ENCODE data around the gene C2CD2L. TPM values are rescaled to one million over a fixed set of nuclear protein-coding genes. Genes with fewer than 3 reads are reported as not detected.
A peak's percentile ranks its signal among the peaks of the same experiment; 100 is the strongest.
"Not testable (repeated sequence)": the region's sequence is repeated elsewhere in the genome, so short reads cannot be mapped to it uniquely, and the experiment has no call there.

Gene C2CD2L
- total and polyA plus RNA-seq, 5 donors from 2014 or later, result 2.1 to 21.1 (median 4.5) TPM

DNA sequence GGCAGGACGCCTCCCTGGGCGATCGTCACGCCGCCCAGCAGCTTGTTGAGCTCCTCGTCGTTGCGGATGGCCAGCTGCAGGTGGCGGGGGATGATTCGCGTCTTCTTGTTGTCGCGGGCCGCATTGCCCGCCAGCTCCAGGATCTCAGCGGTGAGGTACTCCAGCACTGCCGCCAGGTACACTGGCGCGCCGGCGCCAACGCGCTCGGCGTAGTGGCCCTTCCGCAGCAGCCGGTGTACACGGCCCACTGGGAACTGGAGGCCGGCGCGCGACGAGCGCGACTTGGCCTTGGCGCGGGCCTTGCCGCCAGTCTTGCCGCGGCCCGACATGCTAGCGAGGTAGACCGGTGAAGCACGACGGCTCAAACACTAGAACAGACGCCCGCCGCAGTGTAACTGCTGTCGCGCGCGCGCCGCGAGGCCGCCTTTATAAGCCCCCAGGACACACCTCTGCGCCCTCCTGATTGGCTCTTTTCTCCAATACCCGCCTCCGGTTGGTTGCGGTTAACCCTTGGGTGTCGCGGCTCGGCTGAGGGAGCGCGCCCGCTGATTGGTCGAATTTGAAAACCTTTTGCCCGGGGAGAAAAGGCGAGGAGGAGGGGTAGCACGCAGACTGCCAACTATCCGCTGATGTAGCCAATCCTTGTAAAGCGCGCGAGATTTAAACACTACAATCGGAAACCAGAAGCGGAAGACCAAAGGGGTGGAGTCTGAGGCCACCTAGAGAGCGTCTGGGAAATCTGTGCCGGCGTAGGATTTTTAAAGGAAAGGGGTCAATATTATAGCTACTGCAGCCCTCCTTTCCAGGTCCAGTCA, 11.9 kb upstream of the C2CD2L start:
- Mint-ChIP-seq H3K9me3 (no peaks in the 10 kb centered on the region), H3K36me3 (peaks cover 27% of the 10 kb centered on the region), H3K4me1 (peaks cover 13 to 54% (median 33%) of the 10 kb centered on the region in 4 donors), H3K27me3 (no peaks in the 10 kb centered on the region), H3K4me3 (peak overlapping the region; percentile 82 to 95 (median 91)), H3K27ac (peak overlapping the region; percentile 80 to 94 (median 93))
- H3K27ac ChIP-seq (ENCODE audit: insufficient read depth, low read length, poor library complexity, severe bottlenecking), result peak overlapping the region; percentile 73
- H3K27me3 ChIP-seq (ENCODE audit: control insufficient read depth, insufficient read depth, low read length), result no peaks in the 10 kb centered on the region
- H3K4me1 ChIP-seq (ENCODE audit: control insufficient read depth, insufficient read depth, low read length, poor library complexity, severe bottlenecking), result peaks cover 31% of the 10 kb centered on the region
- peaks cover 16% of the 10 kb centered on the region for H3K36me3 ChIP-seq (ENCODE audit: control insufficient read depth, insufficient read depth, low read length)
- no peaks in the 10 kb centered on the region for H3K9me3 ChIP-seq (ENCODE audit: control insufficient read depth in 2 of 2, low read length in 2 of 2)
- DNase-seq, result peak; percentile 99 to 100 (median 100)
- ATAC-seq (ENCODE audit: low read depth in 2 of 2), result peak; percentile 89
- H3K4me3 ChIP-seq (ENCODE audit: low read depth, low read length), result peak overlapping the region; percentile 76

DNA sequence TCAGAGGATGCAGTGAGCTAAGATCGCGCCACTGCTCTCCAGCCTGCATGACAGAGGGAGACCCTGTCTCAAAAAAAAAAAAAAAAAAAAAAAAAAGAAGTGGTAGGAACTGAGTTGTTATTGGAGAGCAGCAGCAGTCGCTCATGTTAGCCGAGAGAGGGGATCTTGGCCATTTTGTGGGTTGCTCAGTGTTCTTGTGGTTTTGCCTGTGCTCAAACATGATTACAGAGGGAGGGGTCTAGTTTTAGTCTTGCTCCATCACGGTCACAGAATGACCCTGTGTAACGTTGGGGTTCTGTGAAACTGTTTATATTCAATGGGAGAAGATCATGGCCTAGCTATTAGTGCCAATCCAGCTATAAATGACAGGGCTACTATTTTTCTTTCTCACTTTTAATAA, 7.4 kb upstream of the C2CD2L start:
- Histone ChIP-seq H3K4me3 (ENCODE audit: low read depth, low read length) (no peak overlapping the region), H3K27me3 (ENCODE audit: control insufficient read depth, insufficient read depth, low read length) (no peaks in the 10 kb centered on the region), H3K27ac (ENCODE audit: insufficient read depth, low read length, poor library complexity, severe bottlenecking) (no peak overlapping the region), H3K9me3 (ENCODE audit: control insufficient read depth in 2 of 2, low read length in 2 of 2) (no peaks in the 10 kb centered on the region), H3K4me1 (ENCODE audit: control insufficient read depth, insufficient read depth, low read length, poor library complexity, severe bottlenecking) (peaks cover 31% of the 10 kb centered on the region), H3K36me3 (ENCODE audit: control insufficient read depth, insufficient read depth, low read length) (peaks cover 16% of the 10 kb centered on the region)
- no peak for ATAC-seq (ENCODE audit: low read depth in 2 of 2)
- no peaks in the 10 kb centered on the region for H3K9me3 Mint-ChIP-seq
- H3K36me3 Mint-ChIP-seq, result peaks cover 27% of the 10 kb centered on the region
- no peaks in the 10 kb centered on the region for H3K27me3 Mint-ChIP-seq
- peak overlapping the region; percentile 87 to 98 (median 96) for H3K4me3 Mint-ChIP-seq
- peaks cover 17 to 62% (median 33%) of the 10 kb centered on the region in 4 donors for H3K4me1 Mint-ChIP-seq
- no peak for DNase-seq
- H3K27ac Mint-ChIP-seq, result peak overlapping the region in 1 of 3 donors; percentile 85

DNA sequence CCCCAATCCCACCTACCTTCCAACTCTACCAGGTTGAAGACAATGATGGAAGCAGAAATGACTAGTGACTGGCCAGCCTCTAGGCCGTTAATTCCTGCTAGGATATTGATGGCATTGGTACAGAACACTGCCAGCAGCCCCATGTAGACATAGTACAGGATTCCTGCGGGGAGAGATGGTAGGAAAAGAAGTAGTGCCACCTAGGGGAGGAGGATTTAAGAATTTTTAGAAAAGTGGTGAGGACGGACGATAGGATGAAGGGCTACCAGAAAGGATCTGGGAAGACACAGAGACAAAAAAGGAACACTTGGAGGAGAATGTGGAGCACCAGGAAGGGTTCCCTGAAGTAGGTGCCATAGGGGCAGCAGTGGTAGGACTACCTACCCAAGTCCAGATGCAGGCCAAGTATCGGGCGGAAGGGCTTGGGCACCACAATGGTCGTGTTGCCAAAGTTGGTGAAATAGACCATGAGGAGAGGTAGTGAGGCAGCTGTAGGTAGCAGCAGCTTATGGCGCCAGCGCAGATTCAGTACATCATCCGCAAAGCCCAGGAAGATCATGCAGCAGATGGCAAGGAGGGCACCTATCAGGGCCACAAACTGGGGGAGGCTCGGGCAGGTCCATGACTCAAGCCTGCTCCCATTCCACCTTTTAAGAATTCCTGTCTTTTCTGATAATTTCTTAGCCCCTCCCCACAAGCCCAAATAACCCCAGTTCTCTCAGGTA, 6.7 kb upstream of the C2CD2L start:
- H3K4me3 ChIP-seq (ENCODE audit: low read depth, low read length), result peak overlapping the region; percentile 96
- no peaks in the 10 kb centered on the region for H3K27me3 ChIP-seq (ENCODE audit: control insufficient read depth, insufficient read depth, low read length)
- DNase-seq (no peak), ATAC-seq (ENCODE audit: low read depth in 2 of 2) (no peak)
- H3K36me3 Mint-ChIP-seq, result peaks cover 27% of the 10 kb centered on the region
- no peaks in the 10 kb centered on the region for H3K9me3 Mint-ChIP-seq
- peak overlapping the region; percentile 81 to 98 (median 85) for H3K27ac Mint-ChIP-seq
- H3K4me3 Mint-ChIP-seq, result peak overlapping the region; percentile 87 to 98 (median 96)
- no peaks in the 10 kb centered on the region for H3K9me3 ChIP-seq (ENCODE audit: control insufficient read depth in 2 of 2, low read length in 2 of 2)
- peaks cover 16% of the 10 kb centered on the region for H3K36me3 ChIP-seq (ENCODE audit: control insufficient read depth, insufficient read depth, low read length)
- peaks cover 31% of the 10 kb centered on the region for H3K4me1 ChIP-seq (ENCODE audit: control insufficient read depth, insufficient read depth, low read length, poor library complexity, severe bottlenecking)
- peaks cover 15 to 63% (median 32%) of the 10 kb centered on the region in 4 donors for H3K4me1 Mint-ChIP-seq
- H3K27ac ChIP-seq (ENCODE audit: insufficient read depth, low read length, poor library complexity, severe bottlenecking), result no peak overlapping the region
- no peaks in the 10 kb centered on the region for H3K27me3 Mint-ChIP-seq

DNA sequence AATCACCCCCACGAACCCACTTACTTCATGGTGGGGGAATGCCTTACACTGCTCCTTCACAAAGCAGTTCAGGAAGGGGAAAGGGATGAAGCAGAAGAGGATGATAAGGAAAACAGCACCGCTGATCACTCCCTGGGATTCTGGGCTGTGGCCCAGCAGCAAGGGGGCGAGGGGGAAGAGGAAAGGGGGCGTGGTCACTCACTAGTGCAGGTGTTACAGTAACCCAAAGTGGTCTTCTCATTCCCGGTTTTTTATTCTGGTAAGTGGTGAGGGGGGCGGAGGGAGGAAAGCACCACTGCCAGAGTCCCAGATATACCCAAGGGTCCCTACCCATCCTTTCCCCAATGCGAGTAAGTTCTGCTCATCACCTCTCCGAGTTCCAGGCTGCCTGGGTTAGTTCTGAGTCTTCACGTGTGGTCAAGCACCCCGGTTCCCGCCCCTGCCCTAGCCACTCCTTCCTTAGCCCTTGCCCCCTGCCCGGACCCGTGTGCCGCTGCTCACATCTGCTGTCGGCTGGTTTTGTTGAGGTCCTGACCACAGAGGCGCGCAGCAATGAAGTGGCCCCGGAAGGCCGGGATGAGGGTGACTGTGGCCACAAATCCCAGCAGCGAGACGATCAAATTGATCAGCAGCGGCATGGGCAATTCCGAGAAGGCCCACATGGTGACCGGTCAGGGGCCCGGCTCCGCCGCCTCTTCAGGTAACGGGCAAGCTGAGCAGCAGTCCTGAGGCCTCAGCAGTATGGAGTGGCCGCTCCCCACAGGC, 6.0 kb upstream of the C2CD2L start:
- Histone ChIP-seq H3K9me3 (ENCODE audit: control insufficient read depth in 2 of 2, low read length in 2 of 2) (no peaks in the 10 kb centered on the region), H3K4me3 (ENCODE audit: low read depth, low read length) (peak overlapping the region; percentile 96), H3K27me3 (ENCODE audit: control insufficient read depth, insufficient read depth, low read length) (no peaks in the 10 kb centered on the region), H3K36me3 (ENCODE audit: control insufficient read depth, insufficient read depth, low read length) (peaks cover 16% of the 10 kb centered on the region), H3K27ac (ENCODE audit: insufficient read depth, low read length, poor library complexity, severe bottlenecking) (peak overlapping the region; percentile 94), H3K4me1 (ENCODE audit: control insufficient read depth, insufficient read depth, low read length, poor library complexity, severe bottlenecking) (peaks cover 27% of the 10 kb centered on the region)
- DNase-seq, result no peak
- no peaks in the 10 kb centered on the region for H3K27me3 Mint-ChIP-seq
- H3K27ac Mint-ChIP-seq, result peak overlapping the region; percentile 98 to 99 (median 99)
- H3K36me3 Mint-ChIP-seq, result peaks cover 27% of the 10 kb centered on the region
- no peaks in the 10 kb centered on the region for H3K9me3 Mint-ChIP-seq
- ATAC-seq (ENCODE audit: low read depth in 2 of 2), result peak; percentile 0 to 2
- peak overlapping the region; percentile 87 to 98 (median 96) for H3K4me3 Mint-ChIP-seq
- H3K4me1 Mint-ChIP-seq, result peaks cover 12 to 61% (median 32%) of the 10 kb centered on the region in 4 donors

DNA sequence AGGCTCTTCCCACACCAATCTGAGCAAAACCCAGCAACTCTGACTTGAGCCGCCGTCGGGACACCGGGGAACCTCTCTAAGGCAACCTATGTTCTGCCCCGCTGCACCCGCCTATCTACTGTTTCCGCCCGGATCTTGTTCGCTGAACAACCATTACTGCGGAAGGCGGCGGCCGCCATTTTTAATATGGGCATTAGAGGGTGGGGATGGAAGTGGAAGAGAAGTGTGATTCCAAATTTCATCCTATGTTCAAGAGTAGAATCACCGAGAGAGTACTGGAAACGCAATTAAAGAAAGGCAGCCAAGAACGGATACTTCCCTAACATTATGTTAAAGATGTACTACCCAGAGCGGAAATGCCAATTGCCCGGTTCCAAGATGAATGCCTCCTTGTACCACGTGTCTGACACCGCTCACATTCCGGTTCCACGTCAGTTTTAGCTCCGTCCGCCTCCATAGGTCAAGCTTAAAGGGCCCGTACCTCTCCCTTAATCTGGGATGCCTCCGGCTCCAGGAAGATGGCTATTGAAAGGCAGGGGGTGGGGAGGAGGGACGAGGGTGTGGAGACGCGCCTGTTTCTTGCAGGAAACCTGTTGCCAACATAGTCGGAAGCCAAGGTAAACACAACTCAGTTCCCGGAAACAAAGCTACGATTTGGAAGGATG, 5.3 kb upstream of the C2CD2L start, which contains the start of gene DPAGT1:
TSS of gene DPAGT1 (minus strand) at position 95 of the 665 bp plus-strand sequence. CDS start 198 bp downstream, outside the sequence.
- Mint-ChIP-seq H3K27me3 (no peaks in the 10 kb centered on the region), H3K9me3 (no peaks in the 10 kb centered on the region), H3K4me3 (peak within 1 kb of the TSS; percentile 87 to 98 (median 96)), H3K36me3 (peaks cover 23% of the 10 kb centered on the region), H3K4me1 (peaks cover 12 to 64% (median 33%) of the 10 kb centered on the region in 4 donors), H3K27ac (peak within 1 kb of the TSS; percentile 98 to 99 (median 99))
- Histone ChIP-seq H3K27me3 (ENCODE audit: control insufficient read depth, insufficient read depth, low read length) (no peaks in the 10 kb centered on the region), H3K36me3 (ENCODE audit: control insufficient read depth, insufficient read depth, low read length) (peaks cover 11% of the 10 kb centered on the region), H3K9me3 (ENCODE audit: control insufficient read depth in 2 of 2, low read length in 2 of 2) (no peaks in the 10 kb centered on the region), H3K27ac (ENCODE audit: insufficient read depth, low read length, poor library complexity, severe bottlenecking) (peak within 1 kb of the TSS; percentile 94), H3K4me3 (ENCODE audit: low read depth, low read length) (peak within 1 kb of the TSS; percentile 96), H3K4me1 (ENCODE audit: control insufficient read depth, insufficient read depth, low read length, poor library complexity, severe bottlenecking) (peaks cover 34% of the 10 kb centered on the region)
- peak; percentile 90 to 91 for ATAC-seq (ENCODE audit: low read depth in 2 of 2)
- DNase-seq, result peak; percentile 76 to 95 (median 90)

DNA sequence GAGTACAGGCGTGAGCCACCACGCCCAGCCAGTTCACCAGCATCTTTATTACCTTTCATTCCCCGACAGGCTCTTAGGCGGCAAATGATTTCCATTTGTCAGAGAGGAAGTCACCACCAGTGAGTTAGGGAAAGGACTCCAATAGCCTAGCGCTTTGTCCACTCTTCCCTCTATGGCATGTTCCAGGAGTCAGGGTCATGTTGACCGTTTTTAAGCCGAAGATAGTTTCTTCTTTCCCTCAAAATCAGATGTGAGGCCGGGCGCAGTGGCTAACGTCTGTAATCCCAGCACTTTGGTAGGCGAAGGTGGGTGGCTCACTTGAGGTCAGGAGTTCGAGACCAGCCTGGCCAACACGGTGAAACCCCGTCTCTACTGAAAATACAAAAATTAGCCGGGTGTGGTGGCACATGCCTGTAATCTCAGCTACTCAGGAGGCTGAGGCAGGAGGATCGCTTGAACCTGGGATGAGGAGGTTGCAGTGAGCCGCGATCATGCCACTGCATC, 3.9 kb upstream of the C2CD2L start:
- Histone ChIP-seq H3K4me3 (ENCODE audit: low read depth, low read length) (peak overlapping the region; percentile 96), H3K4me1 (ENCODE audit: control insufficient read depth, insufficient read depth, low read length, poor library complexity, severe bottlenecking) (peaks cover 40% of the 10 kb centered on the region)
- Mint-ChIP-seq H3K36me3 (peaks cover 15% of the 10 kb centered on the region), H3K27ac (peak overlapping the region; percentile 48 to 98 (median 87)), H3K4me3 (peak overlapping the region; percentile 96 to 99 (median 98)), H3K4me1 (peaks cover 12 to 63% (median 35%) of the 10 kb centered on the region in 4 donors)
- not testable (repeated sequence) for H3K36me3 ChIP-seq (ENCODE audit: control insufficient read depth, insufficient read depth, low read length); DNase-seq; ATAC-seq (ENCODE audit: low read depth in 2 of 2); H3K9me3 Mint-ChIP-seq; H3K27me3 ChIP-seq (ENCODE audit: control insufficient read depth, insufficient read depth, low read length); H3K27me3 Mint-ChIP-seq; H3K9me3 ChIP-seq (ENCODE audit: control insufficient read depth in 2 of 2, low read length in 2 of 2); H3K27ac ChIP-seq (ENCODE audit: insufficient read depth, low read length, poor library complexity, severe bottlenecking)

Measured in CD4-positive, CD25-positive, alpha-beta regulatory T cell (primary cell).